Measurements from ENCODE around the gene COX4I2.

- TF ChIP-seq EZH2 (IDR thresholded peaks at IDR 0.05; ENCODE audit: insufficient read depth, poor library complexity, severe bottlenecking) (no peak), EZH2phosphoT487 (IDR thresholded peaks at IDR 0.05; ENCODE audit: insufficient read depth, low read depth) (no peak)
These were observed 22.3 kb upstream of the COX4I2 start for GRCh38 chr20:31615416-31615815.

All from GM23248 (cell line).